Peyer's patch (tissue), 4 donors: ENCODE measurements around the gene SLC5A6.

ENCODE experiments used
- POLR2A ChIP-seq, 2 donors: fragments of 450-650 bp; IDR thresholded peaks; one replicate each; pipeline ENCODE4 v1.5.1; 2017; ENCODE audit warnings: antibody characterized with exemption in 2 of 2, mild to moderate bottlenecking in 2 of 2, moderate library complexity in 2 of 2
- TF ChIP-seq, protein P1 (sequence below), 6 experiments: fragments of 450-650 bp in 4 of 6; fragments of 200-600 bp in 2 of 6; sonication (generic) in 1 of 6; IDR thresholded peaks; one replicate each; pipeline ENCODE4 v1.5.1; 2017 to 2019; ENCODE audit warnings: antibody characterized with exemption in 6 of 6, mild to moderate bottlenecking in 3 of 6, moderate library complexity in 1 of 6

DNA sequence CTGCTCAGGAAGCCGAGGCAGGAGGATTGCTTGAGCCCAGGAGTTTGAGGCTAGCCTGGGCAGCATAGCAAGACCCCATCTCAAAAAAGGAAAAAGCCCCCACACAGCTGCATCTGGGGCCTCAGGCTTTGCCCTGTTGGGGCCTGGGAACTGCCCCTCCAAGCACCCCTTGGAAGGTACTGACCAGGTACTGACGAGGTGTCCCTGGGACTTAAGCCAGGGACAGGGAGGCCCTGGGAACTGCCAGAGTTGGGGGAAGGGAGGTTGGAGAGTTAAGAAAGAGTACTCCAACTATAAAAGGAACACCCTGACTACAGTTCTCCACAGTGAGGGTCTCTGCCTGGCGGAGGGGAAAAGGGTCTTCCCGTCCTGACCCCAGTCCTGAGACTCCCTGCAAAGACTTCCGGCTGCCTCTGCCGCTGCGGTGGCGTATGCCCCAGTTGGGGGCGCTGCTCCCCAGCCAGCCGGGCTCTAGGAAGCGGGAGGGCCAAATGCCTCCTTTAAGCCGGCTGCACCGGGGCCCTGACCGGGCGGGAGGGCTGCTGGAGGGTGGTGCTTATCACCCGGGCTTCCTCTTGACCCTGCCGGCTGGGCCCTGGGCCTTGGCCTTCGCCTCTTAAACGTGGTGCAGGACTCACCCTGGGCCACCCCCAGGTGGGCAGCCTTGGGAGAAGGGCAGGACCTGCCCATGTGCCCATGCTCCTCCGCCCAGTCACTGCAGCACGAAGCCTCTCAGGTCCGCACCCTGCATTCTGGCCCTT lies 38.0 kb upstream of the SLC5A6 start:
- TF ChIP-seq POLR2A (IDR thresholded peaks at IDR 0.05), result no peak
- TF ChIP-seq, protein P1, sequence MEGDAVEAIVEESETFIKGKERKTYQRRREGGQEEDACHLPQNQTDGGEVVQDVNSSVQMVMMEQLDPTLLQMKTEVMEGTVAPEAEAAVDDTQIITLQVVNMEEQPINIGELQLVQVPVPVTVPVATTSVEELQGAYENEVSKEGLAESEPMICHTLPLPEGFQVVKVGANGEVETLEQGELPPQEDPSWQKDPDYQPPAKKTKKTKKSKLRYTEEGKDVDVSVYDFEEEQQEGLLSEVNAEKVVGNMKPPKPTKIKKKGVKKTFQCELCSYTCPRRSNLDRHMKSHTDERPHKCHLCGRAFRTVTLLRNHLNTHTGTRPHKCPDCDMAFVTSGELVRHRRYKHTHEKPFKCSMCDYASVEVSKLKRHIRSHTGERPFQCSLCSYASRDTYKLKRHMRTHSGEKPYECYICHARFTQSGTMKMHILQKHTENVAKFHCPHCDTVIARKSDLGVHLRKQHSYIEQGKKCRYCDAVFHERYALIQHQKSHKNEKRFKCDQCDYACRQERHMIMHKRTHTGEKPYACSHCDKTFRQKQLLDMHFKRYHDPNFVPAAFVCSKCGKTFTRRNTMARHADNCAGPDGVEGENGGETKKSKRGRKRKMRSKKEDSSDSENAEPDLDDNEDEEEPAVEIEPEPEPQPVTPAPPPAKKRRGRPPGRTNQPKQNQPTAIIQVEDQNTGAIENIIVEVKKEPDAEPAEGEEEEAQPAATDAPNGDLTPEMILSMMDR (IDR thresholded peaks at IDR 0.05), result peak in 5 of 6 experiments; percentile 16 to 59 (median 53)
